ENCODE measurements around the gene RCAN2.

The RCAN2 gene

DNA sequence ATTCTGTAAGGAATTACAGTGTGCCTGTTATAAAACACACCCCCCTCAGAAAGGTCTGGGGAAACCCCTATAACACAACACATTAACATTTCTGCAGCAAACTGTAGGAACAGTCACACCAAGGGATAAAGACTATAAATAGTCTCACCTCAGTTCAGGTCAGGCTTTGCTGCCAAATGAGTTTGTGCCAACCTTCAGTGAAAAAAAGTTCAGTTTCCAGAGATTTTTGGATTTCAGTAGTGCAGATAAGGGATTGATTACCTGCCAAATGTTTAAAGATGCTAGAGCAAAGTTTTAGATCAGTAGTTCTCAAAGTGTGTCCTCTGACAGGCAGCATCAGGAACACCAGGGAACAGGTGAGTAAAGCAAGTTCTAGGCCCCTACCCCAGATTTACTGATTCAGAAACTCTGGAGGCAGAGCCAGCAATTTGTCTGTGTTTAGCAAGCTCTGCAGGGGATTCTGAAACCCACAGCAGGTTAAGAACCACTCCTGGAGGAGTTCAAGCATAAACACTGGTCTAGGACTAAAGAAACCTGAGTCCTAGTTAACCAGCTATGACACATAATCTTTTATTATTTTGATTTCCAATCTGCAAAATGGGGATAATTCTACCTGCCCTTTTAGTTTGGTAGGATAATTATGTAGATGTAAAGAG lies 111.0 kb downstream of the RCAN2 start:
- TF ChIP-seq POLR2AphosphoS5 (IDR thresholded peaks at IDR 0.05; ENCODE audit: low read depth, low read length) (no peak), FOXP2 (optimal IDR thresholded peaks at IDR 0.05; ENCODE audit: borderline replicate concordance, extremely low read depth, extremely low read length, insufficient read depth) (no peak), TAF1 (IDR thresholded peaks at IDR 0.05; ENCODE audit: borderline replicate concordance, insufficient read depth, low read length) (no peak), SIN3A (IDR thresholded peaks at IDR 0.05; ENCODE audit: borderline replicate concordance, insufficient read depth, low read length) (no peak), REST (IDR thresholded peaks at IDR 0.05; ENCODE audit: insufficient read depth in 1 of 2, low read depth in 2 of 2, low read length in 2 of 2) (no peak)

- TF ChIP-seq TAF1 (IDR thresholded peaks at IDR 0.05; ENCODE audit: borderline replicate concordance, insufficient read depth, low read length) = no peak
- TF ChIP-seq POLR2AphosphoS5 (IDR thresholded peaks at IDR 0.05; ENCODE audit: low read depth, low read length) = no peak
- no peak for TF ChIP-seq REST (IDR thresholded peaks at IDR 0.05; ENCODE audit: insufficient read depth in 1 of 2, low read depth in 2 of 2, low read length in 2 of 2)
- TF ChIP-seq FOXP2 (optimal IDR thresholded peaks at IDR 0.05; ENCODE audit: borderline replicate concordance, extremely low read depth, extremely low read length, insufficient read depth) = no peak
- no peak for TF ChIP-seq SIN3A (IDR thresholded peaks at IDR 0.05; ENCODE audit: borderline replicate concordance, insufficient read depth, low read length)
Observed at GRCh38 chr6:46378882-46379416, 112.3 kb downstream of the RCAN2 start.

DNA sequence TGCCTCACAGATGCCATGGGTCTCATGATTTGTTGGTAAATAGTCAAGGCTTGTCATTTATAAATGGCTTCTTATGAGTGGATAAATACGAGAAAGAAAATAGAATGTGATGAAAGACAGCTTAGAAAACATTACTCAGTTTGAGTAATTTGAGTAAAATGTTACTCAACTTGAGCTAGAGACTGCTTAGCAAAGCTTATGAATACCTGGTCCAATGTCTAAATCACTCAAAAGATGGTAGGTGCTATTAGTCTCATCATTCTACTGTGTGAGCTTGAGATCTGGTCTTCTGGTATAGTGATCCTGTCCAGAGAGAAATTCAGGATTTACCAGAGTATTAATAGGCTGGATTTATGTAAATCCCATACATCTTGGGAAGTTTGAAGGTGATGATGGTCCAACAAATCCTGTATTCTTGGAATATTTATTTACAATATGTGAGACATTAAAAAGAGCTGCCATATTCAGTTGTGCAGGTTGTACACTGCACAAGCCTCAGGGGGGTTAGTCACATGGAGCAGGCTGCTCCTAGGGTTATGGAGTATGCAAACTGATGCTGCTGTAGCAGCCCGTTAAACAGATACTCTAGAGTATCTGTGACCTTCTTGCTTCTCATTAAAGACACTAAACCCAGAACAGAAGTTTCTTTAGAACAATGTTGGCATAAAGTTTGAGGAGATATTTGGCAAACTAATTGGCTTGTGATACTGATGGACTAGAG lies 112.9 kb downstream of the RCAN2 start:
- no peak for TF ChIP-seq FOXP2 (optimal IDR thresholded peaks at IDR 0.05; ENCODE audit: borderline replicate concordance, extremely low read depth, extremely low read length, insufficient read depth)
- TF ChIP-seq TAF1 (IDR thresholded peaks at IDR 0.05; ENCODE audit: borderline replicate concordance, insufficient read depth, low read length) = no peak
- TF ChIP-seq REST (IDR thresholded peaks at IDR 0.05; ENCODE audit: insufficient read depth in 1 of 2, low read depth in 2 of 2, low read length in 2 of 2) = no peak
- no peak for TF ChIP-seq SIN3A (IDR thresholded peaks at IDR 0.05; ENCODE audit: borderline replicate concordance, insufficient read depth, low read length)
- no peak for TF ChIP-seq POLR2AphosphoS5 (IDR thresholded peaks at IDR 0.05; ENCODE audit: low read depth, low read length)

DNA sequence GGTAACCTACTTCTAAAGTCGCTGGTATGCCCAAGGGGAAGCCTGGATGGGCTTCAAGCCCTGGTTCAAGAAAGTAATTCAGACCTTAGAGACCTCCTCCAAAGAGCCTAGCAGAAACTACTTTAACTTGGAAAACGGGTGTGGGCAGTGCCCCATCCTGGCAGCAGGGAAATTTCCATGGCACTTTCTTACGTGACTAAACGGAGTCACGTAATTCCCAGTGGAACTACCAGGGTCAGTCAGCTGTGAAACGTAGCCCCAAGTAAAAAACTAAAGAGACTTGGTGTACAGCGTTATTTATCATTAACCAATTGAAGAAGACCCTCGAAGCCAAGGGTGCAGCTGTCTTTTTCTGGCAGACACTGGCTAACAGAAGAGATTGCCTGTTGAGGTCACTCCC lies 114.0 kb downstream of the RCAN2 start:
- TF ChIP-seq POLR2AphosphoS5 (IDR thresholded peaks at IDR 0.05; ENCODE audit: low read depth, low read length) (no peak), REST (IDR thresholded peaks at IDR 0.05; ENCODE audit: insufficient read depth in 1 of 2, low read depth in 2 of 2, low read length in 2 of 2) (no peak), SIN3A (IDR thresholded peaks at IDR 0.05; ENCODE audit: borderline replicate concordance, insufficient read depth, low read length) (no peak), FOXP2 (optimal IDR thresholded peaks at IDR 0.05; ENCODE audit: borderline replicate concordance, extremely low read depth, extremely low read length, insufficient read depth) (no peak), TAF1 (IDR thresholded peaks at IDR 0.05; ENCODE audit: borderline replicate concordance, insufficient read depth, low read length) (no peak)

Measured in PFSK-1 (cell line).